ENCODE results near the gene MARF1. TPM values are rescaled to one million over a fixed set of nuclear protein-coding genes. Genes with fewer than 3 reads are reported as not detected.
"Not testable (repeated sequence)": the region's sequence is repeated elsewhere in the genome, so short reads cannot be mapped to it uniquely, and the experiment has no call there.

Gene MARF1, protein sequence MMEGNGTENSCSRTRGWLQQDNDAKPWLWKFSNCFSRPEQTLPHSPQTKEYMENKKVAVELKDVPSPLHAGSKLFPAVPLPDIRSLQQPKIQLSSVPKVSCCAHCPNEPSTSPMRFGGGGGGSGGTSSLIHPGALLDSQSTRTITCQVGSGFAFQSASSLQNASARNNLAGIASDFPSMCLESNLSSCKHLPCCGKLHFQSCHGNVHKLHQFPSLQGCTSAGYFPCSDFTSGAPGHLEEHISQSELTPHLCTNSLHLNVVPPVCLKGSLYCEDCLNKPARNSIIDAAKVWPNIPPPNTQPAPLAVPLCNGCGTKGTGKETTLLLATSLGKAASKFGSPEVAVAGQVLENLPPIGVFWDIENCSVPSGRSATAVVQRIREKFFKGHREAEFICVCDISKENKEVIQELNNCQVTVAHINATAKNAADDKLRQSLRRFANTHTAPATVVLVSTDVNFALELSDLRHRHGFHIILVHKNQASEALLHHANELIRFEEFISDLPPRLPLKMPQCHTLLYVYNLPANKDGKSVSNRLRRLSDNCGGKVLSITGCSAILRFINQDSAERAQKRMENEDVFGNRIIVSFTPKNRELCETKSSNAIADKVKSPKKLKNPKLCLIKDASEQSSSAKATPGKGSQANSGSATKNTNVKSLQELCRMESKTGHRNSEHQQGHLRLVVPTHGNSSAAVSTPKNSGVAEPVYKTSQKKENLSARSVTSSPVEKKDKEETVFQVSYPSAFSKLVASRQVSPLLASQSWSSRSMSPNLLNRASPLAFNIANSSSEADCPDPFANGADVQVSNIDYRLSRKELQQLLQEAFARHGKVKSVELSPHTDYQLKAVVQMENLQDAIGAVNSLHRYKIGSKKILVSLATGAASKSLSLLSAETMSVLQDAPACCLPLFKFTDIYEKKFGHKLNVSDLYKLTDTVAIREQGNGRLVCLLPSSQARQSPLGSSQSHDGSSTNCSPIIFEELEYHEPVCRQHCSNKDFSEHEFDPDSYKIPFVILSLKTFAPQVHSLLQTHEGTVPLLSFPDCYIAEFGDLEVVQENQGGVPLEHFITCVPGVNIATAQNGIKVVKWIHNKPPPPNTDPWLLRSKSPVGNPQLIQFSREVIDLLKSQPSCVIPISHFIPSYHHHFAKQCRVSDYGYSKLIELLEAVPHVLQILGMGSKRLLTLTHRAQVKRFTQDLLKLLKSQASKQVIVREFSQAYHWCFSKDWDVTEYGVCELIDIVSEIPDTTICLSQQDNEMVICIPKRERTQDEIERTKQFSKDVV (N-terminal part only)
- 10 to 100 TPM; 28.0 to 33.2 TPM for total RNA-seq

DNA sequence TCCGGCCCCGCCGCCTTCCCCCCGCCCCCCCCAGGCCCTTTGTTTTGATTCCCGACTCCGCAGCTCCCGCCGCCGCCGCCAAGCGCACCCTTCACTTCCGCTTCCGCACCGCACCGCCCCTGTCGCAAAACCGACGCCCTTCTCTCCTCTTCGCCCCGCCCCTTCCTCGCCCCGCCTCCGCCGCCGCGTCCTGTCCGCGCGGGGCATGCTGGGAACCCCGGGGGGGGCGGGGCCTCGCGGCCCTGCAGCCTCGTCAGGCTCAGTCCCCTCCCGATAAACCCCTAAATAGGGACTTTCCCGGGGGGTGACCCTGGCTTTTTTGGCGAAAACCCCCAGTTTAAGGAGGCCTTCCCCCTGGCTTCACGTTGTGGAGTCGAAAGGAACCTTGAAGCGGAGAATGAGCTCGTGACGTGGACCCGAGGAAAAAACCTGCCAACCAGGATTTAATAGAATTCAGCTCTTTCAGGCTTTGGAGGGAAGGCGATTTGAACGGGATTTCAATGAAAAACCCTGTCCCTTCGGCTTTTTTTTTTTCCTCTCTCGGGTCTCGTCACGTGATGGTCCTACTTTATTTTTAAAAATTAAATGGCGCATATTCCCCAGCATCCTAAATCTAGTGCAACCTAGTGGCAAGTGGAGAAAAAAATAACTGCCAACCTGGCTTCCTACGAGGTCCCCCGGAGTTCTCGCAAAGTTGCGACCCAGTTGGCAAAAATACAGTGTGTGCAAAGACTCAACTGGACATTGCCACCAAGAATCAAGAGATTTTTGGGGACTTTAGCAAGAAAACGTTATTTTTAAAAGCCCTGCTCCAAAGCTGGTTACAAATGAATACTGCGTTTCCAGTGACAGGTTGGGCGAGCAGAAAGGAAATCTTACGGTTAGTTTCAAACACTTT, at the start of gene MARF1:
Gene MARF1, minus strand, starts transcription at position 107 of the 898 bp plus-strand sequence. CDS start 3,921 bp downstream, outside the sequence.
- intact Hi-C loops (cut with DNase I) = no loop called here
- Histone ChIP-seq H3K4me1 (peaks cover 22% of the 10 kb centered on the region), H3K4me3 (peak within 1 kb of the TSS; percentile 65 to 94), H3K9me3 (no peaks in the 10 kb centered on the region), H3K27ac (peak within 1 kb of the TSS; percentile 98 to 100 (median 100)), H3K36me3 (replicated peaks in 1 of 2; ENCODE audit: insufficient read depth in 1 of 2, low read depth in 2 of 2) (peaks cover 0 to 2% of the 10 kb centered on the region in 2 donors), H3K27me3 (no peaks in the 10 kb centered on the region)
- WGBS, 2 donors = 0% methylated on average over 19 to 45 of the region's 58 CpGs
- ATAC-seq (peak; percentile 96), DNase-seq (peak; percentile 99 to 100 (median 99))
- TF ChIP-seq POLR2A (IDR thresholded peaks at IDR 0.05) = peak; percentile 92 to 98 (median 98)
- TF ChIP-seq, protein P1, sequence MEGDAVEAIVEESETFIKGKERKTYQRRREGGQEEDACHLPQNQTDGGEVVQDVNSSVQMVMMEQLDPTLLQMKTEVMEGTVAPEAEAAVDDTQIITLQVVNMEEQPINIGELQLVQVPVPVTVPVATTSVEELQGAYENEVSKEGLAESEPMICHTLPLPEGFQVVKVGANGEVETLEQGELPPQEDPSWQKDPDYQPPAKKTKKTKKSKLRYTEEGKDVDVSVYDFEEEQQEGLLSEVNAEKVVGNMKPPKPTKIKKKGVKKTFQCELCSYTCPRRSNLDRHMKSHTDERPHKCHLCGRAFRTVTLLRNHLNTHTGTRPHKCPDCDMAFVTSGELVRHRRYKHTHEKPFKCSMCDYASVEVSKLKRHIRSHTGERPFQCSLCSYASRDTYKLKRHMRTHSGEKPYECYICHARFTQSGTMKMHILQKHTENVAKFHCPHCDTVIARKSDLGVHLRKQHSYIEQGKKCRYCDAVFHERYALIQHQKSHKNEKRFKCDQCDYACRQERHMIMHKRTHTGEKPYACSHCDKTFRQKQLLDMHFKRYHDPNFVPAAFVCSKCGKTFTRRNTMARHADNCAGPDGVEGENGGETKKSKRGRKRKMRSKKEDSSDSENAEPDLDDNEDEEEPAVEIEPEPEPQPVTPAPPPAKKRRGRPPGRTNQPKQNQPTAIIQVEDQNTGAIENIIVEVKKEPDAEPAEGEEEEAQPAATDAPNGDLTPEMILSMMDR (IDR thresholded peaks at IDR 0.05) = peak in 6 of 7 experiments; percentile 33 to 60 (median 53)

DNA sequence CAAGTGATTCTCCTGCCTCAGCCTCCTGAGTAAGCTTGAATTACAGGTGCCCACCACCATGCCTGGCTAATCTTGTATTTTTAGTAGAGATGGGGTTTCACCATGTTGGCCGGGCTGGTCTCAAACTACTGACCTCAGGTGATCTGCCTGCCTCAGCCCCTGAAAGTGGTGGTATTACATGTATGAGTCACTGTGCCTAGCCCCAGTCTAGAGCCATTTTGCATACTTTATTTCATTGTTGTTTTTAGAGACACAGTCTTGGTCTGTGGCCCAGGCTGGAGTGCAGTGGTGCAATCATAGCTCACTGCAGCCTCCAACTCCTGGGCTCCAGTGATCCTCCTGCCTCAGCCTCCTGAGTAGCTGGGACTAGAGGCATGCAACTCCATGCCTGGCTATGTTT, 49.6 kb upstream of the MARF1 start:
- H3K9me3 ChIP-seq; DNase-seq; H3K27me3 ChIP-seq; H3K27ac ChIP-seq; H3K4me1 ChIP-seq; intact Hi-C loops (cut with DNase I); H3K4me3 ChIP-seq; ATAC-seq; H3K36me3 ChIP-seq (replicated peaks in 1 of 2; ENCODE audit: insufficient read depth in 1 of 2, low read depth in 2 of 2): not testable (repeated sequence)
- WGBS, 2 donors = 100% methylated on average over 1 of the region's 1 CpG; no CpG with 5 or more reads in 1 of the 2 donors

- no peaks in the 10 kb centered on the region for H3K4me1 ChIP-seq
- no peaks in the 10 kb centered on the region for H3K27me3 ChIP-seq
- no peak for TF ChIP-seq POLR2A (IDR thresholded peaks at IDR 0.05)
- TF ChIP-seq, protein P1 (IDR thresholded peaks at IDR 0.05) = no peak
- DNase-seq (no peak), ATAC-seq (no peak)
- 84 to 96% methylated on average over 5 to 10 of the region's 10 CpGs for WGBS, 2 donors
- H3K27ac ChIP-seq = no peak overlapping the region
- peaks cover 0 to 6% of the 10 kb centered on the region in 2 donors for H3K36me3 ChIP-seq (replicated peaks in 1 of 2; ENCODE audit: insufficient read depth in 1 of 2, low read depth in 2 of 2)
- intact Hi-C loops (cut with DNase I) = no loop called here
- no peak overlapping the region for H3K4me3 ChIP-seq
- no peaks in the 10 kb centered on the region for H3K9me3 ChIP-seq
Measured at GRCh38 chr16:15691046-15691445, 48.1 kb upstream of the MARF1 start.

- Histone ChIP-seq H3K36me3 (replicated peaks in 1 of 2; ENCODE audit: insufficient read depth in 1 of 2, low read depth in 2 of 2) (peaks cover 0 to 6% of the 10 kb centered on the region in 2 donors), H3K4me3 (no peak overlapping the region), H3K27me3 (no peaks in the 10 kb centered on the region), H3K9me3 (no peaks in the 10 kb centered on the region), H3K4me1 (no peaks in the 10 kb centered on the region), H3K27ac (no peak overlapping the region)
- ATAC-seq = no peak
- intact Hi-C loops (cut with DNase I) = no loop called here
- 89 to 97% methylated on average over 3 of the region's 3 CpGs for WGBS, 2 donors
- TF ChIP-seq, protein P1 (IDR thresholded peaks at IDR 0.05) = no peak
- no peak for TF ChIP-seq POLR2A (IDR thresholded peaks at IDR 0.05)
- no peak for DNase-seq
Measured at GRCh38 chr16:15690296-15690695, 47.3 kb upstream of the MARF1 start.
